ENCODE measurements around the gene RGS3.

Gene RGS3

GRCh38 chr9:113467183-113467582 lies 3.7 kb downstream of the RGS3 start:
- Histone ChIP-seq H3K27me3 (ENCODE audit: low read depth, low read length) (no peaks in the 10 kb centered on the region), H3K36me3 (ENCODE audit: control insufficient read depth in 1 of 2, insufficient read depth in 2 of 2, low read length in 2 of 2) (no peaks in the 10 kb centered on the region), H3K27ac (ENCODE audit: low read length) (no peak overlapping the region), H3K9me3 (ENCODE audit: control insufficient read depth in 1 of 2, low read length in 2 of 2) (no peaks in the 10 kb centered on the region), H3K4me3 (ENCODE audit: low read depth in 1 of 2, low read length in 2 of 2) (no peak overlapping the region), H3K4me1 (ENCODE audit: control insufficient read depth in 1 of 2, insufficient read depth in 2 of 2, low read length in 2 of 2) (peaks cover 0 to 6% of the 10 kb centered on the region in 2 donors)

GRCh38 chr9:113468716-113469448 lies 5.4 kb downstream of the RGS3 start:
- Histone ChIP-seq H3K27me3 (ENCODE audit: low read depth, low read length) (no peaks in the 10 kb centered on the region), H3K9me3 (ENCODE audit: control insufficient read depth in 1 of 2, low read length in 2 of 2) (no peaks in the 10 kb centered on the region), H3K4me1 (ENCODE audit: control insufficient read depth in 1 of 2, insufficient read depth in 2 of 2, low read length in 2 of 2) (no peaks in the 10 kb centered on the region), H3K4me3 (ENCODE audit: low read depth in 1 of 2, low read length in 2 of 2) (no peak overlapping the region), H3K27ac (ENCODE audit: low read length) (no peak overlapping the region), H3K36me3 (ENCODE audit: control insufficient read depth in 1 of 2, insufficient read depth in 2 of 2, low read length in 2 of 2) (no peaks in the 10 kb centered on the region)

- H3K9me3 ChIP-seq (ENCODE audit: control insufficient read depth in 1 of 2, low read length in 2 of 2): no peaks in the 10 kb centered on the region
- no peaks in the 10 kb centered on the region for H3K36me3 ChIP-seq (ENCODE audit: control insufficient read depth in 1 of 2, insufficient read depth in 2 of 2, low read length in 2 of 2)
- peaks cover 0 to 7% of the 10 kb centered on the region in 2 donors for H3K4me1 ChIP-seq (ENCODE audit: control insufficient read depth in 1 of 2, insufficient read depth in 2 of 2, low read length in 2 of 2)
- H3K4me3 ChIP-seq (ENCODE audit: low read depth in 1 of 2, low read length in 2 of 2): no peak overlapping the region
- H3K27ac ChIP-seq (ENCODE audit: low read length): no peak overlapping the region
- no peaks in the 10 kb centered on the region for H3K27me3 ChIP-seq (ENCODE audit: low read depth, low read length)
These were observed 7.6 kb downstream of the RGS3 start for GRCh38 chr9:113471143-113471542.

- Histone ChIP-seq H3K9me3 (ENCODE audit: control insufficient read depth in 1 of 2, low read length in 2 of 2) (no peaks in the 10 kb centered on the region), H3K4me1 (ENCODE audit: control insufficient read depth in 1 of 2, insufficient read depth in 2 of 2, low read length in 2 of 2) (peaks cover 0 to 7% of the 10 kb centered on the region in 2 donors), H3K4me3 (ENCODE audit: low read depth in 1 of 2, low read length in 2 of 2) (no peak overlapping the region), H3K27ac (ENCODE audit: low read length) (no peak overlapping the region), H3K36me3 (ENCODE audit: control insufficient read depth in 1 of 2, insufficient read depth in 2 of 2, low read length in 2 of 2) (no peaks in the 10 kb centered on the region), H3K27me3 (ENCODE audit: low read depth, low read length) (no peaks in the 10 kb centered on the region)
These were observed 8.0 kb downstream of the RGS3 start for GRCh38 chr9:113471566-113471965.

- Histone ChIP-seq H3K9me3 (ENCODE audit: control insufficient read depth in 1 of 2, low read length in 2 of 2) (no peaks in the 10 kb centered on the region), H3K4me1 (ENCODE audit: control insufficient read depth in 1 of 2, insufficient read depth in 2 of 2, low read length in 2 of 2) (peaks cover 0 to 7% of the 10 kb centered on the region in 2 donors), H3K36me3 (ENCODE audit: control insufficient read depth in 1 of 2, insufficient read depth in 2 of 2, low read length in 2 of 2) (no peaks in the 10 kb centered on the region), H3K27me3 (ENCODE audit: low read depth, low read length) (no peaks in the 10 kb centered on the region), H3K4me3 (ENCODE audit: low read depth in 1 of 2, low read length in 2 of 2) (no peak overlapping the region), H3K27ac (ENCODE audit: low read length) (no peak overlapping the region)
These were observed 8.7 kb downstream of the RGS3 start for GRCh38 chr9:113472199-113472598.

GRCh38 chr9:113474360-113475028 lies 11.0 kb downstream of the RGS3 start:
- Histone ChIP-seq H3K27ac (ENCODE audit: low read length) (no peak overlapping the region), H3K27me3 (ENCODE audit: low read depth, low read length) (no peaks in the 10 kb centered on the region), H3K9me3 (ENCODE audit: control insufficient read depth in 1 of 2, low read length in 2 of 2) (no peaks in the 10 kb centered on the region), H3K4me1 (ENCODE audit: control insufficient read depth in 1 of 2, insufficient read depth in 2 of 2, low read length in 2 of 2) (peaks cover 0 to 7% of the 10 kb centered on the region in 2 donors), H3K36me3 (ENCODE audit: control insufficient read depth in 1 of 2, insufficient read depth in 2 of 2, low read length in 2 of 2) (no peaks in the 10 kb centered on the region), H3K4me3 (ENCODE audit: low read depth in 1 of 2, low read length in 2 of 2) (no peak overlapping the region)

- H3K4me1 ChIP-seq (ENCODE audit: control insufficient read depth in 1 of 2, insufficient read depth in 2 of 2, low read length in 2 of 2): peaks cover 0 to 7% of the 10 kb centered on the region in 2 donors
- no peak overlapping the region for H3K4me3 ChIP-seq (ENCODE audit: low read depth in 1 of 2, low read length in 2 of 2)
- H3K36me3 ChIP-seq (ENCODE audit: control insufficient read depth in 1 of 2, insufficient read depth in 2 of 2, low read length in 2 of 2): no peaks in the 10 kb centered on the region
- no peaks in the 10 kb centered on the region for H3K9me3 ChIP-seq (ENCODE audit: control insufficient read depth in 1 of 2, low read length in 2 of 2)
- no peaks in the 10 kb centered on the region for H3K27me3 ChIP-seq (ENCODE audit: low read depth, low read length)
- no peak overlapping the region for H3K27ac ChIP-seq (ENCODE audit: low read length)
These were observed 11.5 kb downstream of the RGS3 start for GRCh38 chr9:113475031-113475430.

- Histone ChIP-seq H3K27me3 (ENCODE audit: low read depth, low read length) (no peaks in the 10 kb centered on the region), H3K9me3 (ENCODE audit: control insufficient read depth in 1 of 2, low read length in 2 of 2) (no peaks in the 10 kb centered on the region), H3K36me3 (ENCODE audit: control insufficient read depth in 1 of 2, insufficient read depth in 2 of 2, low read length in 2 of 2) (no peaks in the 10 kb centered on the region), H3K4me1 (ENCODE audit: control insufficient read depth in 1 of 2, insufficient read depth in 2 of 2, low read length in 2 of 2) (peaks cover 0 to 12% of the 10 kb centered on the region in 2 donors), H3K27ac (ENCODE audit: low read length) (no peak overlapping the region), H3K4me3 (ENCODE audit: low read depth in 1 of 2, low read length in 2 of 2) (no peak overlapping the region)
These were observed 12.5 kb downstream of the RGS3 start for GRCh38 chr9:113475992-113476391.

- Histone ChIP-seq H3K9me3 (ENCODE audit: control insufficient read depth in 1 of 2, low read length in 2 of 2) (no peaks in the 10 kb centered on the region), H3K36me3 (ENCODE audit: control insufficient read depth in 1 of 2, insufficient read depth in 2 of 2, low read length in 2 of 2) (no peaks in the 10 kb centered on the region), H3K4me3 (ENCODE audit: low read depth in 1 of 2, low read length in 2 of 2) (no peak overlapping the region), H3K27ac (ENCODE audit: low read length) (no peak overlapping the region), H3K4me1 (ENCODE audit: control insufficient read depth in 1 of 2, insufficient read depth in 2 of 2, low read length in 2 of 2) (peaks cover 0 to 12% of the 10 kb centered on the region in 2 donors), H3K27me3 (ENCODE audit: low read depth, low read length) (no peaks in the 10 kb centered on the region)
These were observed 13.0 kb downstream of the RGS3 start for GRCh38 chr9:113476511-113476916.

GRCh38 chr9:113477058-113477457 lies 13.5 kb downstream of the RGS3 start:
- no peaks in the 10 kb centered on the region for H3K27me3 ChIP-seq (ENCODE audit: low read depth, low read length)
- H3K27ac ChIP-seq (ENCODE audit: low read length): no peak overlapping the region
- H3K9me3 ChIP-seq (ENCODE audit: control insufficient read depth in 1 of 2, low read length in 2 of 2): no peaks in the 10 kb centered on the region
- H3K36me3 ChIP-seq (ENCODE audit: control insufficient read depth in 1 of 2, insufficient read depth in 2 of 2, low read length in 2 of 2): no peaks in the 10 kb centered on the region
- peaks cover 0 to 12% of the 10 kb centered on the region in 2 donors for H3K4me1 ChIP-seq (ENCODE audit: control insufficient read depth in 1 of 2, insufficient read depth in 2 of 2, low read length in 2 of 2)
- no peak overlapping the region for H3K4me3 ChIP-seq (ENCODE audit: low read depth in 1 of 2, low read length in 2 of 2)

- H3K27ac ChIP-seq (ENCODE audit: low read length): no peak overlapping the region
These were observed 14.1 kb downstream of the RGS3 start for GRCh38 chr9:113477661-113478060.

More at GRCh38 chr9:113477661-113478060, 14.1 kb downstream of the RGS3 start:
- H3K4me3 ChIP-seq (ENCODE audit: low read depth in 1 of 2, low read length in 2 of 2): no peak overlapping the region
- H3K36me3 ChIP-seq (ENCODE audit: control insufficient read depth in 1 of 2, insufficient read depth in 2 of 2, low read length in 2 of 2): no peaks in the 10 kb centered on the region
- H3K27me3 ChIP-seq (ENCODE audit: low read depth, low read length): no peaks in the 10 kb centered on the region
- no peaks in the 10 kb centered on the region for H3K9me3 ChIP-seq (ENCODE audit: control insufficient read depth in 1 of 2, low read length in 2 of 2)
- peaks cover 0 to 12% of the 10 kb centered on the region in 2 donors for H3K4me1 ChIP-seq (ENCODE audit: control insufficient read depth in 1 of 2, insufficient read depth in 2 of 2, low read length in 2 of 2)
